Measurements from ENCODE around the gene PCP2. TPM values are rescaled to one million over a fixed set of nuclear protein-coding genes. Genes with fewer than 3 reads are reported as not detected.

The PCP2 gene
- total RNA-seq, 1 donor from 2014 or later = not detected

DNA sequence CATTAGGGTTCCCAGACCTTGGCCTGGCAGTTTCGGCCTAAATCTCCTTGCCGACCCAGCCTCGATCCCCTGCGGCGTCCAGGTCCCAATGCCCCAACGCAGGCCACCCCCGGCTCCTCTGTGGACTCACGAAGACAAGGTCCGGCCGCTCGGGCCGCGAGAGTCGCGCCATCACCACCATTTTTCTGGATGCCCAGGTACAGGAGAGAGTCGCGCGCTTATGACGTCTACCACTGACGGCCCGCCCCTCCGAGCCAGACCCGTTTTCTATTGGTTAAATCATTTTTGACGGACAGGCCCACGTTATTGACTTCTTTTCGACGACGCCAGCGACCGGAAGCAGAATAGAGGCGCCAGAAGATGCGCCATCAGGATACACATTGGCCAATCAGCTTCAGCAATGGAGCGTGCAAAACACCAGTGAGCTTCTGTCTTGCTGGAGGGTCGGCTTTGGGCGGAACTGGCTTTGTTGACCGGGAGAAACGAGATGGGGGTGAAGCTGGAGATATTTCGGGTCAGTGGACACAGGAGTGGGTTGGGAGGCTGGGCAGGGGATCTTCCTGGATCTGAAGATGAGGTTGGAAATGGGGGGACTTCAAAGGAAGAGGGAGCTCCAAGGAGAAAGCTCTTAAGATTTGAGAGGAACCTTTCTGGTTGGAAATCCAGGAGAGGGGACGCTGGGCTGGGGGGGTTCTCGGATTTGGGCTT lies 4.0 kb downstream of the PCP2 start, which contains the start of the genes PET100 and XAB2:
Gene PET100, plus strand, starts transcription at position 447 of the 708 bp plus-strand sequence. Its CDS starts 41 bp downstream, at position 488.
Gene XAB2, minus strand, starts transcription at position 199 of the 708 bp plus-strand sequence. Its CDS starts 18 bp downstream, at position 181.
- peak within 1 kb of the TSS; percentile 95 for H3K4me3 ChIP-seq
- H3K27ac Mint-ChIP-seq = peak within 1 kb of the TSS; percentile 100
- DNase-seq (ENCODE audit: low spot score) = peak; percentile 98
- H3K4me1 Mint-ChIP-seq = peaks cover 32% of the 10 kb centered on the region
- H3K4me3 Mint-ChIP-seq = peak within 1 kb of the TSS; percentile 100
- peaks cover 3% of the 10 kb centered on the region for H3K27me3 ChIP-seq
- TF ChIP-seq EZH2phosphoT487 (IDR thresholded peaks at IDR 0.05) = no peak
- peak within 1 kb of the TSS; percentile 98 for H3K9ac ChIP-seq
- H3F3A ChIP-seq (ENCODE audit: low read depth) = no peaks in the 10 kb centered on the region
- H3K9me3 Mint-ChIP-seq = no peaks in the 10 kb centered on the region
- no peaks in the 10 kb centered on the region for H3K36me3 ChIP-seq
- H3K27ac ChIP-seq = no peak within 1 kb of the TSS
- H2AFZ ChIP-seq (replicated peaks) = peak within 1 kb of the TSS; percentile 74
- no peaks in the 10 kb centered on the region for H3K9me3 ChIP-seq (ENCODE audit: low read depth)
- peaks cover 57% of the 10 kb centered on the region for H3K79me2 ChIP-seq (ENCODE audit: low read depth)
- H4K20me1 ChIP-seq (ENCODE audit: low read depth) = peaks cover 6% of the 10 kb centered on the region
- H3K4me2 ChIP-seq = peak within 1 kb of the TSS; percentile 98
- H3K36me3 Mint-ChIP-seq = peaks cover 8% of the 10 kb centered on the region
- peaks cover 5% of the 10 kb centered on the region for H3K4me1 ChIP-seq
- H3K27me3 Mint-ChIP-seq (ENCODE audit: insufficient read depth, low read depth) = peaks cover 9% of the 10 kb centered on the region

DNA sequence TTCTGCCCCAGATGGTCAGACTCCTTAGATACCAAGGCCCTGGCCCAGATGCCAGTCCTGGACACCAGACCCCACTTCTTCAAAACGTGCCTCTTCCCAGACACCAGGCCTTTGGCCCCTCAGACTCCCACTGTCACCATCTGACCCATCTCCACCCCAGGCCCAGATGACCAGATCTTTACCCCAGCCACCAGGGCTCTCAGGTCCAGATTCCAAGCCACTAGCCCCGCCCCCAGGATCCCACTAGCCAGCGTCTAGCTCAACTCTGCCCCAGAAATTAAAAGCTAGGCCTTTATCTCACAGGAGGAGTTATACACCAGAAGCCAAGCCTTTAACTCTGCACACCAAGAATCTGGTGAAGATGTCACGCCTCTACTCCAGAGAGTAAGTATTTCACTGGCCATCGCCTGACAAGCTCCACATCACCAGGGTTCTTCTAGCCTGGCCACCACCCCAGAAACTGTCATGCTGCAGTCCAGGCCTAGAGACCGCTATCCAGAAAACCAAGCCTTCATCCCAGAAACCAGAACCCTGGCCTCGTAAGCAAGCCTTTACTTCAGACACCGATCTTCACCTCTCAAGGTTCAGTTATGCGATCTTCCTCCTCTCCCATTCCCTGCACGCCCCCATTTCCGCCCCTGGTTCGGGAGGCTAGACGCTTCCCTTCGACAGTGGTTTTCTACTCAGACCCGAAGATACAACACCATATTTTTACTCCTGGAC lies 4.8 kb downstream of the PCP2 start:
- peaks cover 57% of the 10 kb centered on the region for H3K79me2 ChIP-seq (ENCODE audit: low read depth)
- Mint-ChIP-seq H3K36me3 (peaks cover 8% of the 10 kb centered on the region), H3K4me1 (peaks cover 32% of the 10 kb centered on the region), H3K4me3 (peak overlapping the region; percentile 100), H3K9me3 (no peaks in the 10 kb centered on the region), H3K27ac (peak overlapping the region; percentile 100), H3K27me3 (ENCODE audit: insufficient read depth, low read depth) (peaks cover 9% of the 10 kb centered on the region)
- no peaks in the 10 kb centered on the region for H3F3A ChIP-seq (ENCODE audit: low read depth)
- peak overlapping the region; percentile 95 for H3K4me3 ChIP-seq
- no peak overlapping the region for H3K27ac ChIP-seq
- no peaks in the 10 kb centered on the region for H3K27me3 ChIP-seq
- H3K9ac ChIP-seq = peak overlapping the region; percentile 97
- H4K20me1 ChIP-seq (ENCODE audit: low read depth) = peaks cover 6% of the 10 kb centered on the region
- H2AFZ ChIP-seq (replicated peaks) = peak overlapping the region; percentile 74
- H3K4me2 ChIP-seq = peak overlapping the region; percentile 98
- peak; percentile 40 for DNase-seq (ENCODE audit: low spot score)
- no peak for TF ChIP-seq EZH2phosphoT487 (IDR thresholded peaks at IDR 0.05)
- TF ChIP-seq EZH2 (IDR thresholded peaks at IDR 0.05) = no peak
- TF ChIP-seq, protein P1, sequence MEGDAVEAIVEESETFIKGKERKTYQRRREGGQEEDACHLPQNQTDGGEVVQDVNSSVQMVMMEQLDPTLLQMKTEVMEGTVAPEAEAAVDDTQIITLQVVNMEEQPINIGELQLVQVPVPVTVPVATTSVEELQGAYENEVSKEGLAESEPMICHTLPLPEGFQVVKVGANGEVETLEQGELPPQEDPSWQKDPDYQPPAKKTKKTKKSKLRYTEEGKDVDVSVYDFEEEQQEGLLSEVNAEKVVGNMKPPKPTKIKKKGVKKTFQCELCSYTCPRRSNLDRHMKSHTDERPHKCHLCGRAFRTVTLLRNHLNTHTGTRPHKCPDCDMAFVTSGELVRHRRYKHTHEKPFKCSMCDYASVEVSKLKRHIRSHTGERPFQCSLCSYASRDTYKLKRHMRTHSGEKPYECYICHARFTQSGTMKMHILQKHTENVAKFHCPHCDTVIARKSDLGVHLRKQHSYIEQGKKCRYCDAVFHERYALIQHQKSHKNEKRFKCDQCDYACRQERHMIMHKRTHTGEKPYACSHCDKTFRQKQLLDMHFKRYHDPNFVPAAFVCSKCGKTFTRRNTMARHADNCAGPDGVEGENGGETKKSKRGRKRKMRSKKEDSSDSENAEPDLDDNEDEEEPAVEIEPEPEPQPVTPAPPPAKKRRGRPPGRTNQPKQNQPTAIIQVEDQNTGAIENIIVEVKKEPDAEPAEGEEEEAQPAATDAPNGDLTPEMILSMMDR (IDR thresholded peaks at IDR 0.05) = no peak
- no peaks in the 10 kb centered on the region for H3K36me3 ChIP-seq
- H3K4me1 ChIP-seq = peaks cover 5% of the 10 kb centered on the region
- no peaks in the 10 kb centered on the region for H3K9me3 ChIP-seq (ENCODE audit: low read depth)

DNA sequence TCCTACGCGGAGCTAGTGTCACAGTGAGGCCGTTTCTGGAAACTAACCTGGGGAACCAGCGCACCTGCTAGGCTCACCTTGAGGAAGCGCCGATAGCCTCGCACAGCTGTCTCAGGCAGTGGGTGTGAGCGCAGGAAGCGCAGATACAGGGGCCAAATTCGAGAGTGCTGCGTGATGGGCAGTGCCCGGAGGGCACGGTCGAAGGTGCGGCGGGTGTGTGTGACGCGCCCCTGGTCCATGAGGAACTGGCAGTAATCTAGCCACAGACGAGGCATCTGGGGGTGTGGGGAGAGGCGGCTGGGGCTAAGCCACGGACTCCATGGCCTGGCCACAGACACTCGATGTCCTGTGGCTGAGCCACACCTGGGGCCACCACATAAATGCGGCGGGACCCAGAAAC lies 6.4 kb downstream of the PCP2 start:
- Mint-ChIP-seq H3K4me3 (peak overlapping the region; percentile 100), H3K27ac (no peak overlapping the region), H3K36me3 (peaks cover 11% of the 10 kb centered on the region), H3K4me1 (peaks cover 32% of the 10 kb centered on the region), H3K9me3 (no peaks in the 10 kb centered on the region), H3K27me3 (ENCODE audit: insufficient read depth, low read depth) (peaks cover 9% of the 10 kb centered on the region)
- no peak overlapping the region for H2AFZ ChIP-seq (replicated peaks)
- H3K27ac ChIP-seq = no peak overlapping the region
- H3K4me2 ChIP-seq = no peak overlapping the region
- peaks cover 57% of the 10 kb centered on the region for H3K79me2 ChIP-seq (ENCODE audit: low read depth)
- H3K9me3 ChIP-seq (ENCODE audit: low read depth) = no peaks in the 10 kb centered on the region
- TF ChIP-seq, protein P1 (IDR thresholded peaks at IDR 0.05) = no peak
- TF ChIP-seq EZH2phosphoT487 (IDR thresholded peaks at IDR 0.05) = no peak
- no peak for TF ChIP-seq EZH2 (IDR thresholded peaks at IDR 0.05)
- no peak overlapping the region for H3K4me3 ChIP-seq
- no peaks in the 10 kb centered on the region for H3K27me3 ChIP-seq
- peaks cover 6% of the 10 kb centered on the region for H4K20me1 ChIP-seq (ENCODE audit: low read depth)
- H3K9ac ChIP-seq = no peak overlapping the region
- H3F3A ChIP-seq (ENCODE audit: low read depth) = no peaks in the 10 kb centered on the region
- DNase-seq (ENCODE audit: low spot score) = no peak
- no peaks in the 10 kb centered on the region for H3K36me3 ChIP-seq
- H3K4me1 ChIP-seq = peaks cover 5% of the 10 kb centered on the region
